Stimulated activated CD8-positive, alpha-beta memory T cell treated with anti-CD3 and anti-CD28 coated beads, Interleukin-4, amount 100 ng/mL, for 1 hour (primary cell): ENCODE measurements around the gene TNRC6B.

Experiments used
- DNase-seq, 2 donors: peaks; one replicate each; pipeline ENCODE4 v3.0.0-alpha.2; 2020; ENCODE audit warnings: low read depth in 2 of 2, low spot score in 1 of 2

The TNRC6B gene

GRCh38 chr22:40322818-40323447 is 145.2 kb downstream of the TNRC6B start:
- DNase-seq: no peak

- no peak for DNase-seq
These were observed 146.0 kb downstream of the TNRC6B start for GRCh38 chr22:40323681-40324171.

GRCh38 chr22:40324468-40325305 is 147.0 kb downstream of the TNRC6B start:
- no peak for DNase-seq

GRCh38 chr22:40325315-40325714 is 147.6 kb downstream of the TNRC6B start:
- peak in 1 of 2 donors; percentile 22 for DNase-seq

- no peak for DNase-seq
These were observed 149.4 kb downstream of the TNRC6B start for GRCh38 chr22:40326905-40327735.

- DNase-seq: no peak
These were observed 151.1 kb downstream of the TNRC6B start for GRCh38 chr22:40328546-40329456.

- no peak for DNase-seq
These were observed 151.7 kb downstream of the TNRC6B start for GRCh38 chr22:40329466-40329865.

- no peak for DNase-seq
These were observed 152.4 kb downstream of the TNRC6B start for GRCh38 chr22:40330086-40330485.

GRCh38 chr22:40330615-40331014 is 152.9 kb downstream of the TNRC6B start:
- no peak for DNase-seq

- DNase-seq: no peak
These were observed 154.0 kb downstream of the TNRC6B start for GRCh38 chr22:40331706-40332105.

GRCh38 chr22:40332319-40332781 is 154.6 kb downstream of the TNRC6B start:
- no peak for DNase-seq

GRCh38 chr22:40334060-40334459 is 156.3 kb downstream of the TNRC6B start:
- no peak for DNase-seq

GRCh38 chr22:40334899-40335298 is 157.2 kb downstream of the TNRC6B start:
- DNase-seq: no peak

GRCh38 chr22:40335358-40335757 is 157.6 kb downstream of the TNRC6B start:
- DNase-seq: no peak

GRCh38 chr22:40340044-40340443 is 162.3 kb downstream of the TNRC6B start:
- no peak for DNase-seq

GRCh38 chr22:40341604-40342003 is 163.9 kb downstream of the TNRC6B start:
- DNase-seq: no peak

GRCh38 chr22:40342521-40342920 is 164.8 kb downstream of the TNRC6B start:
- DNase-seq: no peak

- no peak for DNase-seq
These were observed 167.5 kb downstream of the TNRC6B start for GRCh38 chr22:40345271-40345670.

- no peak for DNase-seq
These were observed 168.1 kb downstream of the TNRC6B start for GRCh38 chr22:40345815-40346184.
